HG02642 (cell line): Measurements from ENCODE around the gene TCEANC.

Experiments used
- ATAC-seq: cut with Tn5 transposase; IDR thresholded peaks from one replicate; pipeline ENCODE4 v1.9.1; 2021; ENCODE audit warnings: mild to moderate bottlenecking; ENCODE audit not compliant: unreplicated experiment, poor library complexity

Gene TCEANC

DNA sequence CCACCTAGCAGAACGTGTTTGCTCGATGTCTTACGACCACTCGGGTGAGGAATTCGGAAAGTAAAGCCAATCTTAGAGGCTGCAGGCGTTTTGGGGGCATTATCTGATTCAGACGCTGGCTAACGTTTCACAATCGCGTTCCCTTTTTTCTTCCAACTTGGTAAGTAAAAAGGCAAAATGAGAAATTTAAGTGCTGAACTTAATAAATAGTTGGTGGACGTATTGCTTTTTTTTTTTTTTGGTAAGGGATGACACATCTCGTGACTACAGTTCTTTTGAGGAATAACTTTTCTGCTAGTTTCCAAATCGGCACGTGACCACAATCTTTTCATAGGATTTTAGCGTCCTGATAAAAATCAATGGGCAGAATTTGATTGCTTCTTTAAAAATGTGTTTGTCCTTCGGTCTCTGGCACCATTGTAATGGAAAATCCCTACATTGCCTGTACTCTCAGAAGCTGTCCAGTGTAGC, 36.8 kb downstream of the TCEANC start:
- ATAC-seq: no peak

GRCh38 chrX:13690836-13691235, 37.9 kb downstream of the TCEANC start:
- ATAC-seq: no peak

GRCh38 chrX:13691841-13692371, 39.0 kb downstream of the TCEANC start:
- no peak for ATAC-seq

GRCh38 chrX:13692771-13693231, 39.9 kb downstream of the TCEANC start:
- no peak for ATAC-seq

- no peak for ATAC-seq
These were observed 40.5 kb downstream of the TCEANC start for GRCh38 chrX:13693341-13693961.

DNA sequence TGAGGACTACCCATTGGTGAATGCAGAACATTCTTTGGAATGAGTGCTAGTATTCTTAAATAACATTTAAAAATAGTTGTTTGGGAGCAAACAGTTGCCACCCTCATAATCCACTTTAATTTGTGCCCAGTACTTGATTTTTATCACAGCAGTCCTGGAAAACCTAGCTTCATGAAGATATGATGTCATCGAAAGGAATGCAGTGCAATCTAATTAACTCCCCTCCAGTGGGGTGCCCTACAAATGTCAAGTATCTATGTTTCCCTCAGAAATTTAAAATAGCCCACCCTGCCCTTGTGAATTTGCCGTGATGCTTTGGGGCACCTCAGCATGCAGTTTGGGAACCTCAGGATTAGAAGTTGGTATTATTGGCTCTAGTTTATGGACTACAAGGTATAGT, 41.4 kb downstream of the TCEANC start:
- ATAC-seq: no peak

DNA sequence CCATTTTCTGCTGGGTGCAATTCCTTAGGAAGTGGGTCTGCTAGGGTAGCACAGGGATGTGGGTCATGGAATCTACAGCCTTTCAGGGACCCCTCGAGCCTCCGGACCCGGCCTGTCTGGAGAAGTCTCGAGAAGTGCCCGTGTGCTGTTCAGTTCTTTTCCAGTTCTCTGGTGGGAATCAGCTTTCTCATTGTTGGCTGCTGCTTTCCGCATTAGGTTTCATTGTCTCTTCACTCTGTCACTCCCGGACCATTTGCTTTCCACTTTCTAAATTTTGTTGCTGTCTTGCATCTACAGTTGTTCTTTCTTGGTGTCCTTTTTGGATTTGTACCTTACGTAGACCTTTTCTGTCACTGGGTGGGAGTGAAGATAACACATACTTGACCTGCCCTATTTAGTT, 42.0 kb downstream of the TCEANC start:
- no peak for ATAC-seq

- ATAC-seq: no peak
These were observed 42.7 kb downstream of the TCEANC start for GRCh38 chrX:13695601-13696115.

- ATAC-seq: no peak
These were observed 44.5 kb downstream of the TCEANC start for GRCh38 chrX:13697455-13697854.

DNA sequence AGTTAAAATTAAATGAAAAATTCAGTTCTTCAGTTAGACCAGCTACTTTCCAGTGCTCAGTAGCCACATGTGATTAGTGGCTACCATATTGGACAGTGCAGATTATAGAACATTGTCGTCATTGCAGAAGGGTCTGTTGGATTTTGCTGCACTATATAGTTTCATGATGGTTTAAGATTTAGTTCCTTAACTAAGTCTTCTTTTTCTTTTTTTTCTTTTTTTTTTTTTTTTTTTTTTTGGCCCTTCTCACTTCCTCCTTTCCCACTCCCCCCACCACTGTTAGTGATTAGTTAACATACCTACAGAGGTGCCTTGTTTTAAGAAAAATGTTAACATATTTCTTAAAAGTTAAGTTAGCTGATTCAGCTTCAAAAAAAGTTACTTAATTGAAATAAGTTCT, 45.0 kb downstream of the TCEANC start:
- no peak for ATAC-seq

DNA sequence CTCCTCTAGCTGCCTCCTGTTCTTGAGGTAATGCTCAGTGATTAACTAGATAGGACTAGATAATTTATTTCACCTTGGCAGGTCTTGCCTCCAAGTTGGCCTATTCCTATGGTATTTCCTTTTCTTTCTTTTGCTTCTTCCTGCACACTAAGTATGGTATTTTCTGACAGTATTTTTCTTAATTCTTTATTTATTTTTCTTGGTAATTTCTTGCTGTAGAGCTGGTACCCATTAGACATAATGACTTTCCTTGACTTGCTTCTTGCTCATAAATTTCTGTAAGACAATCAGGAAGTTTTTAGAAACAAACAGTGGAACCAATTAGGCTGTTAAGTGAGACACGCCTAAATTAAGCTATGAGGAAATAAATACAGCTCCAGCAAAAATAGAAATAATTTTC, 45.5 kb downstream of the TCEANC start:
- ATAC-seq: no peak

DNA sequence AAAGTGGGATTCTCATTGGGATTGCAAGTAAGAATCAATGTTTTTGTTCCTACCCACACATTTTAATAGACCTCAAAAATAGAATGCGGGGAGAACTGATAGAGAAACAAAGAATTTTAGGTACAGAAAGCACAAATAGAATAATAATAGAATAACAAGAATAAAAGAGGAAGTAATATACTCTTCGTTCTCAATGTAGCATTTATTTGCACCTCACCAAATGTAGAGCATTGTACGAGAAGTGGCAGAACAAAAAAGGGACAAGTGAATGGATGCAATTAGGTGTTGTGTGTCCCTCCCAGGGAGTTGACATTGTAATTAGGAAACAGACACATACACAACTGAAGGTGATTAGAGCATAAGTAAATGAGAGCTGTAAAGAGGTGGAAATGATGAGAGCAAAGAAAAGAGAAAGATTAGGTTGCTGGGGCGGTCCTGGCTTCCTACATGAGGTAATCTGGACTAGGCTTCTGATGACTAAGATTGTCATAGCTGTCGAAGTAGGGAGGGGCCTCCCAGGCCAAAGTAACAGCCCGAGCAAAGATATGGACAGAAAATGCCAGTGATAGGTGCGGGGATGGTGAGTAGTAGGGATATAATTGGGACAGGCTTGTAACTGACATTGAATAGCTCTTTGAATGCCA, 46.4 kb downstream of the TCEANC start:
- peak; percentile 74 for ATAC-seq

DNA sequence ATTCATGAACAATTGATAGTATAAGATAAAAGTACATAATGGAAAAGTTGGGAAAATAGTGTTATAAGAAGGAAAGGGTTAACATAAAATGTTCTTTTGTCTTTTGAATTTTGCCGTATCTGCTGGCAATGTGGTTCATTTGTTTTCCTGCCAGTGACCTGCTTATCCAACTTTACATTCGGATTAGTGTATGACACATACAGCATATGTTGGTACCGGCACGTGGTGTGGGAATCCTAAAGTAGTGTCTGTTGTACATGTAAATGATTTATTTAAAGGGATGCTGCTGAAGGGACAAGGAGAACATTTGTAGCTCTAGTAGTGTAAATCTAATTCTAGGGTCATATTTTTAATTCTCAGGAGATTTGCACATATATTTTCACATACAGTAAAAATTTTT, 47.4 kb downstream of the TCEANC start:
- no peak for ATAC-seq

DNA sequence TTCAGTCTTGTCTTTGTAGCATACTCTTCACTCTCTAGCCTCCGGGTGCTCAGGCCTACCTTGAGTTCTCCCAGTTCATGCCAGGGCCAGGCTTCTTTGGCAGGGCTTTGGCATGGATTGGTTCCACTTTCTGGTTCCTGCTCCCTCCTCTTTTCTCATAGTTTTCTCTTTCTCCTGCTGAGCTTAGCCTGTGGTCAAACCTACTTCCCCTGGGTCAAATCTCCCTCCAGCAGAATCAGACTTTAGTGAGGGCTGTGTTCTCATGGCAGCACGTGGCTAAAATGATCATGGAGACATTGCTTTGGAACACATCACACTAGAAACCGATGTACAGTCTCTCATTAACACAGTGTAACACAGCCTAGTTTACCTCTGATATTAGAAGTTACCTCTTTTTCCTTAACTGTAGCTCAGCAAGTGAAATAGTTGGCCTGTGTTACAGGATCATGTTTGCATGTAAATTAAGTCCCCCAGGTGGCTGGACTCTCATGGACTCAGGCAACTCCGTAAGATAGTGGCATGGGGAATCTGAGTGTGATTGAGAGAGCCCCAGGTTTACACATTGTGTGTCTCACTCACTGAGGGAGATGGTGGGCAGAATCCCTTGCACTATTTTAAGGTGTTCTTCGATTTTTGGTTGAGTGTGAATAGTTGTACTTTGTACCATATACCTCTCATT, 49.3 kb downstream of the TCEANC start:
- no peak for ATAC-seq

DNA sequence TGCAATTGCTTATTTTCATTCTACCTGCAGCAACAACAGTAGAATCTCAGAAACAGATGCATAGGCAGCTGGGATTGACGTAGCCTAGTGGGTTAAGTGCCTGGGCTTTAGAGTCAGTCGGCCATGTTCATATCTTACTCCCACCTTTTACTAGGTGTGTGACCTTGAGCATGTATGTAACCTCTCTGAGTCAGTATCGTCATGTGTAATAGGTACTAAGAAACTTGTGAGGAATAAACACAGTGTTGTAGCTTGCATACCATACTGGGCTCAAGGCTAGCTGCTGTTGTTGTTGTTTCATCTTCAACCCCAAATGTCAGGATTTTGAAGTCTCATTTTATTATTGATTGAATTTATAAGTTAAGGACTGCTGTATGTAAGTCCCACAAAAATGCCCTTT, 50.2 kb downstream of the TCEANC start:
- ATAC-seq: no peak

- no peak for ATAC-seq
These were observed 50.6 kb downstream of the TCEANC start for GRCh38 chrX:13703589-13703988.

GRCh38 chrX:13711141-13711540, 58.2 kb downstream of the TCEANC start:
- ATAC-seq: no peak
